A673 (cell line): ENCODE measurements around the gene SSC4D. TPM values are rescaled to one million over a fixed set of nuclear protein-coding genes. Genes with fewer than 3 reads are reported as not detected.
"Not testable (repeated sequence)": the region's sequence is repeated elsewhere in the genome, so short reads cannot be mapped to it uniquely, and the experiment has no call there.

Experiments
- Bru-seq: library from RNA; stranded (reverse); fragments of 400-500 nt; gene quantifications from one replicate; lab custom pipeline; 2021; lab: Mats Ljungman, UMichigan
- BruChase-seq, 2 experiments: library from RNA; stranded (reverse); fragments of 400-500 nt; gene quantifications; one replicate each; lab custom pipeline; 2021; lab: Mats Ljungman, UMichigan
- BruUV-seq: library from RNA; stranded (reverse); fragments of 400-500 nt; replicated peaks from 2 replicates; lab custom pipeline; 2021; lab: Mats Ljungman, UMichigan
- CTCF ChIA-PET: fragments of 300-600 bp; sonication (Branson Sonifier 250); formaldehyde crosslinking; loops from one replicate; lab custom pipeline; 2022; ENCODE audit warnings: antibody characterized with exemption; lab: Charles Lee
- POLR2A ChIA-PET: fragments of 300-600 bp; sonication (Branson Sonifier 250); formaldehyde crosslinking; loops from one replicate; lab custom pipeline; 2022; ENCODE audit warnings: antibody characterized with exemption; ENCODE audit not compliant: low non-redundant PET; lab: Charles Lee
- DNase-seq: peaks from one replicate; pipeline ENCODE4 v3.0.0-alpha.2; 2015; ENCODE audit warnings: low spot score
- H3K27ac ChIP-seq: fragments of 200-600 bp; sonication (generic); 2 replicates; pipeline ENCODE4 v1.5.1; 2016; ENCODE audit warnings: mixed run types, low read depth, mild to moderate bottlenecking, mixed read lengths, antibody characterized with exemption, low read length; ENCODE audit not compliant: poor library complexity, severe bottlenecking
- H3K27me3 ChIP-seq: fragments of 200-600 bp; sonication (generic); replicated peaks from 2 replicates; pipeline ENCODE4 v1.6.1; 2017; ENCODE audit warnings: mixed run types, low read depth, mild to moderate bottlenecking, mixed read lengths, antibody characterized with exemption, low read length; ENCODE audit not compliant: insufficient read depth, poor library complexity
- H3K36me3 ChIP-seq: fragments of 200-600 bp; sonication (generic); 2 replicates; pipeline ENCODE4 v1.6.1; 2016; ENCODE audit warnings: mixed run types, mild to moderate bottlenecking, mixed read lengths, antibody characterized with exemption, low read length; ENCODE audit not compliant: insufficient read depth, poor library complexity, severe bottlenecking
- H3K4me1 ChIP-seq: fragments of 200-600 bp; sonication (generic); 2 replicates; pipeline ENCODE4 v1.6.1; 2017; ENCODE audit warnings: mixed run types, mild to moderate bottlenecking, mixed read lengths, antibody characterized with exemption, low read length; ENCODE audit not compliant: insufficient read depth, poor library complexity, severe bottlenecking
- H3K4me3 ChIP-seq: fragments of 200-600 bp; sonication (generic); 2 replicates; pipeline ENCODE4 v1.5.1; 2016; ENCODE audit warnings: low read depth, mixed run types, mild to moderate bottlenecking, mixed read lengths, low read length; ENCODE audit not compliant: poor library complexity, severe bottlenecking
- H3K9me3 ChIP-seq: fragments of 200-600 bp; sonication (generic); 2 replicates; pipeline ENCODE4 v1.6.1; 2016; ENCODE audit warnings: mixed run types, low read depth, mild to moderate bottlenecking, mixed read lengths, antibody characterized with exemption, low read length; ENCODE audit not compliant: poor library complexity, severe bottlenecking
- EZH2 ChIP-seq: fragments of 200-600 bp; sonication (generic); IDR thresholded peaks from 2 replicates; pipeline ENCODE4 v1.6.1; 2017; ENCODE audit warnings: borderline replicate concordance, low read depth, mild to moderate bottlenecking, mixed read lengths, antibody characterized with exemption, low read length; ENCODE audit not compliant: poor library complexity, severe bottlenecking
- intact Hi-C: fragments of 100-400 bp; cut with micrococcal nuclease; formaldehyde crosslinking; loops from one replicate; pipeline ENCODE4 v1.10.0; 2022; ENCODE audit not compliant: unreplicated experiment
- long read RNA-seq: library from polyadenylated mRNA; stranded (forward); transcript quantifications from one replicate; pipeline ENCODE4 v2.0.0, GENCODE V29; 2022
- total RNA-seq: library from RNA; stranded (reverse); gene quantifications from 2 replicates; pipeline ENCODE4 v1.2.3, GENCODE V29; 2021
- TF ChIP-seq, protein P1 (sequence below): fragments of 300-800, 200-600 bp; sonication (generic); conservative IDR thresholded peaks from 2 replicates; pipeline ENCODE4 v1.5.1; 2017; ENCODE audit warnings: low read depth, mild to moderate bottlenecking, antibody characterized with exemption, low read length, moderate library complexity, mixed read lengths

SSC4D gene
- total RNA-seq (1.2 and 1.8 TPM in 2 replicates), Bru-seq, nascent RNA (percentile 15 among the genes with signal in this experiment), BruChase-seq, experiment 1, labeled RNA remaining after a 2-hour chase (percentile 16 among the genes with signal in this experiment), BruChase-seq, experiment 2, labeled RNA remaining after a 6-hour chase (percentile 23 among the genes with signal in this experiment)
- long read RNA-seq, partial matches to known transcripts: 0 of 2 reads
- long read RNA-seq, other reads (novel, unspliced or antisense): 2 of 2 reads

- no TSS peak for BruUV-seq
- no peaks in the 10 kb centered on the region for H3K27me3 ChIP-seq
- DNase-seq: no peak
These were observed at the start of gene SSC4D for GRCh38 chr7:76409537-76409936. Gene SSC4D, minus strand, starts transcription at chr7:76409697. Its CDS starts 5,258 bp downstream, at chr7:76404439.

GRCh38 chr7:76458504-76458903 is 49.0 kb upstream of the SSC4D start:
- H3K27ac ChIP-seq, CTCF ChIA-PET, H3K27me3 ChIP-seq, POLR2A ChIA-PET, intact Hi-C loops, H3K4me3 ChIP-seq, H3K4me1 ChIP-seq, H3K36me3 ChIP-seq, BruUV-seq, DNase-seq, H3K9me3 ChIP-seq: not testable (repeated sequence)

More at GRCh38 chr7:76409537-76409936, at the start of gene SSC4D:
- Histone ChIP-seq H3K4me1 (no peaks in the 10 kb centered on the region), H3K4me3 (no peak within 1 kb of the TSS), H3K9me3 (no peaks in the 10 kb centered on the region), H3K27ac (no peak within 1 kb of the TSS), H3K36me3 (no peaks in the 10 kb centered on the region)
- intact Hi-C loops: no loop called here
- POLR2A ChIA-PET: no interaction called here
- CTCF ChIA-PET: no interaction called here
- TF ChIP-seq EZH2: no peak
- TF ChIP-seq, protein P1, sequence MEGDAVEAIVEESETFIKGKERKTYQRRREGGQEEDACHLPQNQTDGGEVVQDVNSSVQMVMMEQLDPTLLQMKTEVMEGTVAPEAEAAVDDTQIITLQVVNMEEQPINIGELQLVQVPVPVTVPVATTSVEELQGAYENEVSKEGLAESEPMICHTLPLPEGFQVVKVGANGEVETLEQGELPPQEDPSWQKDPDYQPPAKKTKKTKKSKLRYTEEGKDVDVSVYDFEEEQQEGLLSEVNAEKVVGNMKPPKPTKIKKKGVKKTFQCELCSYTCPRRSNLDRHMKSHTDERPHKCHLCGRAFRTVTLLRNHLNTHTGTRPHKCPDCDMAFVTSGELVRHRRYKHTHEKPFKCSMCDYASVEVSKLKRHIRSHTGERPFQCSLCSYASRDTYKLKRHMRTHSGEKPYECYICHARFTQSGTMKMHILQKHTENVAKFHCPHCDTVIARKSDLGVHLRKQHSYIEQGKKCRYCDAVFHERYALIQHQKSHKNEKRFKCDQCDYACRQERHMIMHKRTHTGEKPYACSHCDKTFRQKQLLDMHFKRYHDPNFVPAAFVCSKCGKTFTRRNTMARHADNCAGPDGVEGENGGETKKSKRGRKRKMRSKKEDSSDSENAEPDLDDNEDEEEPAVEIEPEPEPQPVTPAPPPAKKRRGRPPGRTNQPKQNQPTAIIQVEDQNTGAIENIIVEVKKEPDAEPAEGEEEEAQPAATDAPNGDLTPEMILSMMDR: no peak

- BruUV-seq, H3K36me3 ChIP-seq, H3K27me3 ChIP-seq, DNase-seq, intact Hi-C loops, H3K27ac ChIP-seq, CTCF ChIA-PET, H3K9me3 ChIP-seq, H3K4me1 ChIP-seq, POLR2A ChIA-PET, H3K4me3 ChIP-seq: not testable (repeated sequence)
These were observed 47.5 kb upstream of the SSC4D start for GRCh38 chr7:76457017-76457416.

DNA sequence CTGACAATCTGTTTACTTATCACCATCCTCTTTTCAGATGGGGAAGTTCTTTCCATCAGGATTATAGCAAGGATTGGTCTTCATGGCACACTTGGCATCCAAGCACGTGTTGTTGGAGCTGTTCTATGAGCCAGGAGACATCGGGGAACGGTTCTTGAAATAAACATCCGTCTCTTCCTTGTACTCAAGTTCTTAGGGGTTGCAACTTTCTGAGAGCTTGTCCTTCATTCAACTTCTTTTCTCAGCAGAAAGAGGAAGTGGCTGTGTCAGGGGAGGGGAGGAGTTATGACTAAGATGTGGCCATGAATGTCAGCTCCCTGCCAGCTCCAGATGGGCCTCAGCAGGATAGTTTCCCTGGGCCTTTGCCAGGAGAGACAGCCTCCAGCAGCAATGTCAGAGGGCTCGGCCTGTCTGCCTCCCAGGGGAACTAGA is 36.1 kb upstream of the SSC4D start:
- intact Hi-C loops: not testable (repeated sequence)
- H3K27ac ChIP-seq: peak overlapping the region; percentile 67
- peak; percentile 57 for DNase-seq

DNA sequence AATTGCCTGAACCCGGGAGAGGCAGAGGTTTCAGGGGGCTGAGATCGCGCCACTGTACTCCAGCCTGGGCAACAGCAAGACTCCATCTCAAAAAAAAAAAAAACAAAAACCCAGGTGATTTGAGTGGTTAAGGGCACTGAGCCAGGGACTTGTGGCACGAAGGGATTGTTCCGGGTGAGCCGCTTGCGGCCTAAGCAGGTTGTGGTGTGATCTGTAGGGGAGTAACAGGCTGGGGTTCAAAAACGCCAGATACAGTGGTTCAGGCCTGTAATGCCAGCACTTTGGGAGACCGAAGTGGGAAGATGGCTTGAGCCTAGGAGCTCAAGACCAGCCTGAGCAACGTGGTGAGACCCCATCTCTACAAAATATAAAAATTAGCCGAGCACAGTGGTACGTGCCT is 34.3 kb upstream of the SSC4D start:
- BruUV-seq, POLR2A ChIA-PET, H3K9me3 ChIP-seq, H3K27me3 ChIP-seq, intact Hi-C loops, H3K27ac ChIP-seq, H3K4me1 ChIP-seq, H3K36me3 ChIP-seq, H3K4me3 ChIP-seq, DNase-seq: not testable (repeated sequence)
- CTCF ChIA-PET: interaction anchor here (0.7 kb wide), 1 partner anchor 12 kb away, joined by 5 read pairs; no protein-coding TSS in a partner anchor

More for the DNA sequence above, 36.1 kb upstream of the SSC4D start:
- CTCF ChIA-PET, H3K4me1 ChIP-seq, H3K36me3 ChIP-seq, H3K27me3 ChIP-seq, BruUV-seq, POLR2A ChIA-PET, H3K9me3 ChIP-seq, H3K4me3 ChIP-seq: not testable (repeated sequence)

DNA sequence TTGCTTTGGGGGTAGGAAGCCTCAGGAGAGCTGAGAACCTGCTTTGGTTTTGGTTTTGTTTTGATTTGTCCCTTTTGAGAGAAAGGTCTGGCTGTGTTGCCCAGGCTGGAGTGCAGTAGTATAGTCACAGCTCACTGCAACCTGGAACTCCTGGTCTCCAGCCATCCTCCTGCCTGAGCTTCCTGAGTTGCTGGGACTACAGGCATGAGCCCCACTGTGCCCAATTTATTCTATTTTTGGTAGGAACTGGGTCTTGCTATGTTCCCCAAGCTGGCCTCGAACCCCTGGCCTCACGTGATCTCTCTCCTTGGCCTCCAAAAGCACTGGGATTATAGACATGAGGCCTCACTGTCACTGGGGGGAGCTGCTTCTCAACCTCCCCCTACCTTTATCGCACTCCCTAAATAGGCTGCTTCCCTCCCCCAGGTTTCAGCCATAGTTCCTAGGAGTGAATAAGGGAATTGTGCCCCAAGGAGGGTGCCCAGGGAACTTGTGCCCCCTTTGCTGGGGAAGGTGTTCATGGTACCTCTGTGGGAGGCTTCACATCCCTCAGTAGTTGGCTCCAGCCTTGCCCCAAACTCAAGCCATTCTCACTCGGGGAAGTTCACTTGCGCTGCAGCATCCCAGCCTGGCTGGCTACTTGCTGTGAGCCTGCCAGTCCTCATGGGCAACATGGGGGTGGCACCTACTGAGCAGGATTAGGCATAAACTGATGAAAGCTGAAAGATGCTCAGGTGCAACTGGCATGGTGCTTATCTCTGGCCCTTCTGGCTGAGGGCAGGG is 33.4 kb upstream of the SSC4D start:
- intact Hi-C loops, H3K27ac ChIP-seq, H3K36me3 ChIP-seq, H3K4me1 ChIP-seq, BruUV-seq, H3K4me3 ChIP-seq, DNase-seq, H3K27me3 ChIP-seq, POLR2A ChIA-PET, H3K9me3 ChIP-seq: not testable (repeated sequence)
- CTCF ChIA-PET: interaction anchor here (0.7 kb wide), 1 partner anchor 11 kb away, joined by 5 read pairs; no protein-coding TSS in a partner anchor
